ENCODE measurements around the gene ZFP57.

GRCh38 chr6:29630315-29630714, 50.6 kb downstream of the ZFP57 start:
- TF ChIP-seq CTCF (conservative IDR thresholded peaks at IDR 0.05; ENCODE audit: low read length) = no peak
- no peak for TF ChIP-seq EZH2phosphoT487 (IDR thresholded peaks at IDR 0.05; ENCODE audit: borderline replicate concordance, low read depth, low read length)

All from OCI-LY7 (cell line).